GM11168 (cell line): ENCODE data around the gene GUCA1C.

Experiments used
- in situ Hi-C: fragments of 300-500 bp; cut with MboI; formaldehyde crosslinking; loops from one replicate; pipeline ENCODE4 v1.12.0; 2022; ENCODE audit warnings: low sequenced_read_pairs; ENCODE audit not compliant: unreplicated experiment

GUCA1C gene

GRCh38 chr3:108914774-108915641 is 38.7 kb downstream of the GUCA1C start:
- in situ Hi-C loops, result loop anchor here (5.0 kb wide), 1 partner anchor 243 kb away; no protein-coding TSS in a partner anchor

- in situ Hi-C loops, result loop anchor here (10.0 kb wide), 1 partner anchor 415 kb away; no protein-coding TSS in a partner anchor
These were observed 43.9 kb downstream of the GUCA1C start for GRCh38 chr3:108909799-108910198.

DNA sequence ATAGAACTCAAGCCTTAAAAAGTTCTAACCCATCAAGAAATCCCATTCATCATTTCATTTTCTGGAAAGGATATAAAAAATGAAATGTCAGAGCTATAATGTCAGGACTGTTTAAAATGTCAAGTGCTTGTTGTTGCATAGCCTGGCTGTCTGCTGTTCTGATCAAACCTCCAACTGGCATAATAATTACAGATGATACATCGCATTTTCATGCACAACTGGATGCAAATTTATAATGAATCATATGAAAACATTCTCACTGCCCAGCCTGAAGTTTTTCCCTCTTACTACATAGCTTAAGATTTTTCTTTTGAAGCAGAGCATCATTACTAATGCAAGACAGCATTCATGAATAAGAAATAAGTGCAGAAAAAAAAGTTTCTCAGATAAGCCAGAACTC is 46.5 kb downstream of the GUCA1C start:
- in situ Hi-C loops, result loop anchor here (10.0 kb wide), 1 partner anchor 412 kb away; no protein-coding TSS in a partner anchor

- in situ Hi-C loops, result no loop called here
These were observed 54.1 kb downstream of the GUCA1C start for GRCh38 chr3:108899530-108899929.

GRCh38 chr3:108897883-108898282 is 55.8 kb downstream of the GUCA1C start:
- in situ Hi-C loops, result no loop called here

GRCh38 chr3:108894981-108895380 is 58.7 kb downstream of the GUCA1C start:
- in situ Hi-C loops, result no loop called here

DNA sequence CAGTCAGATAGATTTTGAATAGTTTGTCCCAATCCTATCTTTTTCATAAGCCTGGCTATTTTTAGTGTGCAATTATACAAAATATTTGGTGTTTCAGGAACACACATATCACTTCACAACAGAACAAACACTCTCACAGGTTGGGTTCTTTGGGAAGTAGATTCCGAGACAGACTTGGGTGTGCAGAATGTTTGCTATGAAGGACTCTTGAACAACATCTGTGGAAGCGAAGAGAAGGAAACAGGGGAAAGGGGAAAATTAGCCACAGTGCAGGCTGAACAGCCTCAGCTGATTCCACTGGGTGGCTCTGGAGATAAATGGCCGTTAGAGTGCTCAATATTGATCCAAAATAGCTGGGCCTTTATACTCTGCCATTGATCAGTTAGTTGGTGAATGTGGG is 61.8 kb downstream of the GUCA1C start:
- in situ Hi-C loops, result no loop called here

DNA sequence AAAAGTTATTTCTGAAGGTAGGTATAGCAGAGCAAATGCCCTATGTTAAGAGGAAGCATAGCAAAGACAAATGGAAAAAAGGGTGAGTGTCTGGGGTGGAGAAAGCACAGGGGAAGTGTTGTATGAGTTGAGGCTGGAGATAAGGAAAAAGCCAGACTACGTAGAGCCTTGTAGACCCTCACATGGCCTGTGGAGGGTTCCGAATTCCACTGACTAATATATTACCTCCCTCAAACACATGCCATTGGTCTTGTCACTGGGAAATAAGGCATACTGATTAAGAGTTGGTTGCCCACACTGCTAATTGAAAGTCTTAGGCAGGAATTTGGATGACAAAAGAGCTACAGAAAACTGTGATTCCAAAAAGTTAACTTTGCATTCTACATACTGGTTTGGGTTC is 65.9 kb downstream of the GUCA1C start:
- in situ Hi-C loops, result no loop called here

GRCh38 chr3:108887121-108887520 is 66.6 kb downstream of the GUCA1C start:
- in situ Hi-C loops, result no loop called here

DNA sequence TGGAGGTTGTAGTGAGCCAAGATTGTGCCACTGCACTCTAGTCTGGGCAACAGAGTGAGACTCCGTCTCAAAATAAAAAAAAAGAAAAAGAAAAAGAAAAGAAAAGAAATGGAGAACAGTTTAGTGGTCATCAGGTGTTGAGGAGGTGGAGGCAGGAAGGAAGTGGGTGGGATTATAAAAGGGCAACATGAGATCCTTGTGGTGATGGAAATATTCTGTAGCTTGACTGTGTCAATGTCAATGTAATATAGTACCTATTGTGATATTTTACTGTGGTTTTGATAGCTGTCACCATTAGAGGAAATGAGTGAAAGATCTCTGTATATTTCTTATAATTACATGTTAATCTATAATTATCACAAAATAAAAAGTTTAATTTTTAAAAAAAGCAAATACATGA is 70.3 kb downstream of the GUCA1C start:
- in situ Hi-C loops, result no loop called here

- in situ Hi-C loops, result no loop called here
These were observed 70.9 kb downstream of the GUCA1C start for GRCh38 chr3:108882762-108883161.

GRCh38 chr3:108879915-108880314 is 73.8 kb downstream of the GUCA1C start:
- in situ Hi-C loops, result no loop called here

DNA sequence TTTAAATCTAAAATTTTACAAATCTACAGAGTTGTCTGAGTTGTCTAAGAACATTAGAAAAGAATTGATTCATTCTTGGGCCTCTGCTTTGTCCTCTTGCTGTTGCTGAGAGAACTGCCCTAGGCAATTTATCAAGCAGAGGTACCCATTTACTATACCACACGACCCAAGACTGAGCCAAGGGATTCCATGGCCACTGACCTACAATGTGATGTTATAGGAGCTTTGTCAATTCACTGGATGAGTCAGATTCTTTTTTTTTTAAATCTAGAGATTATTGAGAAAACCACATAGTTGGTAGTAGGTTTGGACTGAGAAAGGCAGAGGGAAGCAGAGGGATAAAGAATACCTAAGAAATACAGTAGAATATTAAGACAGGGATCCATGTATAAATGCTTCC is 75.8 kb downstream of the GUCA1C start:
- in situ Hi-C loops, result no loop called here

DNA sequence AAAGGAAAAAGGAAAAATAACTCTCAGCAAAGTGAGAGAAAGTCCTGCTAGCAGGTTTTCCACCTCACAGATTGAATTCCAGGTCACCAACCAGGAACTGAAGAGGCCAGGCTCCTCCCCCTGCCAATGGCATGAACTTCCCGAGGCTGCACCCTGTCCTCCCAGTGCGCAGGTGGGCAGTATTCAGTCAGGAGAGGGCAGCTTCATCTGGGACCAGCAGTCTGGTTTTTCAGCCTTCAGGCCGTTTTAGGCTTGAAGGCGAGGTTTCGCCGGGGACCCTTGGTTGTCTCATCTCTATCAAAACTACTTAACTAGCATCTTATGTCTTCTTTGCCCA is 89.9 kb downstream of the GUCA1C start:
- in situ Hi-C loops, result no loop called here

DNA sequence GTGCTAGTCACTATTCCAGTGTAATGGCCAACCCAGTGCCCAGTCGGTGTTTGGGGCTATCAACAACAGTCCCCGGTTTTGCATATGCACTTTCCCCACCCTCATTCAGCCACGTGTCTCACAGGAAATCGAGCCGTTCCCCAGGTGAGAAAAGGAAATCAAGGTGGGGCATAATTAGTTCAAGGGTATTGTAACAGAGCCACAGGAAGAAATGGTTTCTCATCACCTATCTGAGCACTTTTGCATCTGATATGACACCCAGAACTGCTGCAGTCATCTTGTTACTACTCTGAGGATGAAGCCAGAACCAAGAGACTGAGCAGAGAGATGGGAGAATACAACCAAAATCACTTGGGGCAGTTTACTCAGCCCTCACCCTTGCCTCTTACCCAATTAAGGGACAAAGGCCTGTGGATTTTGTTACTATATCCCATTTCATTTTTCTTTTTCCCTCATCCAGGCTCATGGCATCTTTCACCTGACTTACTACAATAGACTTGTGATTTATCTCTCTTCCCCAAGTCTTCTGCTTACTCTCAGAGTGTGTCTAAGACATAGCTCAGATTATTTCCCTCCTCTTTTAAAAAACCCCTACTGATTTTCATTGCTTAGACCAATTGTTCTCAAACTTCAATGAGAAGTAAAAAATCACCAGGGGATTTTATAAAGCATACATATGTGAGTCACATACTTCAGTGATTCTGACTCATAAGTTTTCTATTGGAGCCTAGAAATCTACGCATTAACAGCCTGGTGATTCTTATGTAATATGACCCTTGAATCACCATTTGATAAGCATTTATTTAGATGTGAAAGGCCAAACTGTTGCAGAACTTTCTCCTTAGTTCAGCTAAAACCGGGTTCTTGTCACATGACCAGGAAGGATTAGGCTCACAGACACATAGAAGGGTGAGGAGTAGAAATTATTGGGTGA is 90.5 kb downstream of the GUCA1C start:
- in situ Hi-C loops, result no loop called here

- in situ Hi-C loops, result no loop called here
These were observed 92.3 kb downstream of the GUCA1C start for GRCh38 chr3:108861401-108861800.
